GM23248 (cell line): Measurements from ENCODE around the gene MAP1B. TPM values are rescaled to one million over a fixed set of nuclear protein-coding genes. Genes with fewer than 3 reads are reported as not detected.

ENCODE experiments used
- DNase-seq: peaks from one replicate; pipeline ENCODE4 v3.0.0-alpha.2; 2015
- H2AFZ ChIP-seq: fragments of 200-600 bp; sonication (generic); 2 replicates; pipeline ENCODE4 v1.6.1; 2016; ENCODE audit warnings: antibody characterized with exemption
- H3F3A ChIP-seq: fragments of 200-600 bp; sonication (generic); 2 replicates; pipeline ENCODE4 v1.6.1; 2016; ENCODE audit warnings: mild to moderate bottlenecking, antibody characterized with exemption, mixed run types; ENCODE audit not compliant: insufficient read depth
- H3K27ac ChIP-seq: fragments of 200-600 bp; sonication (generic); 2 replicates; pipeline ENCODE4 v1.5.1; 2016; ENCODE audit warnings: mild to moderate bottlenecking
- H3K27me3 ChIP-seq: fragments of 200-600 bp; sonication (generic); replicated peaks from 2 replicates; pipeline ENCODE4 v1.6.1; 2016; ENCODE audit warnings: mild to moderate bottlenecking; ENCODE audit not compliant: insufficient read depth
- H3K36me3 ChIP-seq: fragments of 200-600 bp; sonication (generic); 2 replicates; pipeline ENCODE4 v1.6.1; 2016; ENCODE audit warnings: low read depth, mild to moderate bottlenecking
- H3K4me1 ChIP-seq: fragments of 200-600 bp; sonication (generic); 2 replicates; pipeline ENCODE4 v1.6.1; 2016; ENCODE audit warnings: mild to moderate bottlenecking; ENCODE audit not compliant: insufficient read depth
- H3K4me2 ChIP-seq: fragments of 200-600 bp; sonication (generic); one replicate; pipeline ENCODE4 v1.6.1; 2016; ENCODE audit warnings: mild to moderate bottlenecking; ENCODE audit not compliant: unreplicated experiment
- H3K4me3 ChIP-seq: fragments of 200-600 bp; sonication (generic); 2 replicates; pipeline ENCODE4 v1.5.1; 2016; ENCODE audit warnings: mild to moderate bottlenecking
- H3K79me2 ChIP-seq: fragments of 200-600 bp; sonication (generic); 2 replicates; pipeline ENCODE4 v1.6.1; 2016; ENCODE audit warnings: mild to moderate bottlenecking; ENCODE audit not compliant: insufficient read depth
- H3K9ac ChIP-seq: fragments of 200-600 bp; sonication (generic); 2 replicates; pipeline ENCODE4 v1.6.1; 2016; ENCODE audit warnings: mild to moderate bottlenecking
- H3K9me2 ChIP-seq: fragments of 200-600 bp; sonication (generic); 2 replicates; pipeline ENCODE4 v1.6.1; 2016; ENCODE audit warnings: mixed run types, mild to moderate bottlenecking, moderate library complexity; ENCODE audit not compliant: insufficient read depth
- H3K9me3 ChIP-seq: fragments of 200-600 bp; sonication (generic); one replicate; pipeline ENCODE4 v1.6.1; 2017; ENCODE audit warnings: low read depth
- H4K20me1 ChIP-seq: fragments of 200-600 bp; sonication (generic); 2 replicates; pipeline ENCODE4 v1.6.0; 2016; ENCODE audit not compliant: insufficient read depth
- EZH2 ChIP-seq: fragments of 200-600 bp; sonication (generic); IDR thresholded peaks from 2 replicates; pipeline ENCODE4 v1.6.1; 2018; ENCODE audit warnings: antibody characterized with exemption, mild to moderate bottlenecking; ENCODE audit not compliant: insufficient read depth, poor library complexity, severe bottlenecking
- EZH2phosphoT487 ChIP-seq: fragments of 200-600 bp; sonication (generic); IDR thresholded peaks from 2 replicates; pipeline ENCODE4 v1.6.1; 2018; ENCODE audit warnings: antibody characterized with exemption, moderate library complexity, mild to moderate bottlenecking, low read depth; ENCODE audit not compliant: insufficient read depth
- WGBS, 2 experiments: methylation state at CpG; one replicate each; pipeline ENCODE4 v1.1.6; 2015 to 2017; ENCODE audit warnings: low lambda C conversion rate in 2 of 2, low coverage in 1 of 2; ENCODE audit errors: missing lambda C conversion rate in 2 of 2; 5-methylcytosine and 5-hydroxymethylcytosine counted together
- in situ Hi-C: fragments of 300-500 bp; cut with MboI; formaldehyde crosslinking; loops from 2 replicates; pipeline ENCODE4 v1.15.0; 2020
- polyA plus RNA-seq: library from polyadenylated mRNA; unstranded; fragments of >200 nt; fragmentation: Nextera tagmentation; extraction: Ambion mirVana; gene quantifications from 2 replicates; pipeline ENCODE4 v1.2.1, GENCODE V29; 2016
- total RNA-seq: library from RNA; depleted of rRNA; stranded (reverse); fragments of >200 nt; shearing (Covaris generic); gene quantifications from 2 replicates; pipeline ENCODE4 v1.2.3, GENCODE V29; 2014

The MAP1B gene
- total and polyA plus RNA-seq, 2 experiments from 2014 or later, result 149 to 267 TPM

GRCh38 chr5:72248410-72248981 is 141.2 kb downstream of the MAP1B start:
- H3K4me1 ChIP-seq, result peaks cover 75% of the 10 kb centered on the region

GRCh38 chr5:72251386-72251785 is 144.1 kb downstream of the MAP1B start:
- DNase-seq, result no peak
- 97 to 100% methylated on average over 1 of the region's 1 CpG for WGBS, 2 experiments
- no peaks in the 10 kb centered on the region for H3K9me3 ChIP-seq

More at GRCh38 chr5:72248410-72248981, 141.2 kb downstream of the MAP1B start:
- H3K4me2 ChIP-seq, result peak overlapping the region; percentile 66
- peaks cover 47% of the 10 kb centered on the region for H3F3A ChIP-seq
- H3K79me2 ChIP-seq, result peaks cover 21% of the 10 kb centered on the region
- H3K36me3 ChIP-seq, result no peaks in the 10 kb centered on the region
- peak overlapping the region; percentile 30 for H3K4me3 ChIP-seq
- in situ Hi-C loops, result no loop called here
- peak; percentile 93 for DNase-seq
- H3K9me2 ChIP-seq, result no peaks in the 10 kb centered on the region
- no peaks in the 10 kb centered on the region for H3K27me3 ChIP-seq
- H4K20me1 ChIP-seq, result no peaks in the 10 kb centered on the region
- 37 to 48% methylated on average over 2 of the region's 2 CpGs for WGBS, 2 experiments
- peak overlapping the region; percentile 52 for H3K9ac ChIP-seq
- TF ChIP-seq EZH2 (no peak), EZH2phosphoT487 (no peak)
- peak overlapping the region; percentile 68 for H3K27ac ChIP-seq
- no peak overlapping the region for H2AFZ ChIP-seq
- no peaks in the 10 kb centered on the region for H3K9me3 ChIP-seq

GRCh38 chr5:72252008-72252407 is 144.7 kb downstream of the MAP1B start:
- Histone ChIP-seq H3K36me3 (no peaks in the 10 kb centered on the region), H4K20me1 (no peaks in the 10 kb centered on the region), H3K9me2 (no peaks in the 10 kb centered on the region), H3K4me1 (peaks cover 54% of the 10 kb centered on the region), H3K27ac (peak overlapping the region; percentile 32), H3K4me3 (no peak overlapping the region), H2AFZ (no peak overlapping the region), H3K79me2 (peaks cover 15% of the 10 kb centered on the region; the same call in 1 of the 2 replicates), H3F3A (peaks cover 37% of the 10 kb centered on the region), H3K4me2 (peak overlapping the region; percentile 58), H3K9me3 (no peaks in the 10 kb centered on the region), H3K9ac (no peak overlapping the region; the same call in 1 of the 2 replicates), H3K27me3 (no peaks in the 10 kb centered on the region)
- DNase-seq, result no peak
- TF ChIP-seq EZH2phosphoT487 (no peak), EZH2 (no peak)
- in situ Hi-C loops, result no loop called here

More at GRCh38 chr5:72251386-72251785, 144.1 kb downstream of the MAP1B start:
- H3K9ac ChIP-seq, result no peak overlapping the region
- H3K79me2 ChIP-seq, result peaks cover 18% of the 10 kb centered on the region; the same call in 1 of the 2 replicates
- no peak overlapping the region for H2AFZ ChIP-seq
- no peak overlapping the region for H3K4me3 ChIP-seq
- H3K4me1 ChIP-seq, result peaks cover 56% of the 10 kb centered on the region
- TF ChIP-seq EZH2 (no peak), EZH2phosphoT487 (no peak)
- H3K27me3 ChIP-seq, result no peaks in the 10 kb centered on the region
- H3K36me3 ChIP-seq, result no peaks in the 10 kb centered on the region
- H3F3A ChIP-seq, result peaks cover 35% of the 10 kb centered on the region
- no peaks in the 10 kb centered on the region for H4K20me1 ChIP-seq
- in situ Hi-C loops, result no loop called here
- no peak overlapping the region for H3K27ac ChIP-seq
- no peak overlapping the region for H3K4me2 ChIP-seq
- H3K9me2 ChIP-seq, result no peaks in the 10 kb centered on the region

- Histone ChIP-seq H3K36me3 (no peaks in the 10 kb centered on the region), H3K4me2 (peak overlapping the region; percentile 58), H3K9ac (peak overlapping the region; percentile 25; the same call in 1 of the 2 replicates), H3K79me2 (peaks cover 14% of the 10 kb centered on the region; the same call in 1 of the 2 replicates), H3K4me3 (peak overlapping the region; percentile 30; the same call in 1 of the 2 replicates), H3K9me2 (no peaks in the 10 kb centered on the region), H3F3A (peaks cover 34% of the 10 kb centered on the region), H3K4me1 (peaks cover 48% of the 10 kb centered on the region), H3K27ac (peak overlapping the region; percentile 32), H2AFZ (0 out of 2 replicates have a peak overlapping the region, but pooled peaks have one; percentile 9), H3K27me3 (no peaks in the 10 kb centered on the region), H4K20me1 (no peaks in the 10 kb centered on the region), H3K9me3 (no peaks in the 10 kb centered on the region)
- DNase-seq, result peak; percentile 45
- WGBS, 2 experiments, result 44 to 46% methylated on average over 5 of the region's 5 CpGs
- TF ChIP-seq EZH2phosphoT487, result no peak
- no peak for TF ChIP-seq EZH2
- in situ Hi-C loops, result no loop called here
Observed at GRCh38 chr5:72252574-72253155, 145.4 kb downstream of the MAP1B start.
